Breast epithelium (tissue), 3 donors: ENCODE measurements around the gene GHITM.

ENCODE experiments used
- POLR2A ChIP-seq: fragments of 450-650 bp; IDR thresholded peaks from one replicate; pipeline ENCODE4 v1.6.1; 2016; ENCODE audit warnings: antibody characterized with exemption, mild to moderate bottlenecking, moderate library complexity
- POLR2AphosphoS5 ChIP-seq, 3 donors: sonication (generic); formaldehyde crosslinking; IDR thresholded peaks; one replicate each; pipeline ENCODE4 v1.6.1; 2017; ENCODE audit warnings: antibody characterized with exemption in 3 of 3
- TF ChIP-seq, protein P1 (sequence below), 3 donors: fragments of 450-650 bp; IDR thresholded peaks; one replicate each; pipeline ENCODE4 v1.5.1; 2016 to 2017; ENCODE audit warnings: antibody characterized with exemption in 3 of 3, mild to moderate bottlenecking in 3 of 3, moderate library complexity in 3 of 3

GRCh38 chr10:84152769-84153168 is 13.5 kb downstream of the GHITM start:
- TF ChIP-seq, protein P1, sequence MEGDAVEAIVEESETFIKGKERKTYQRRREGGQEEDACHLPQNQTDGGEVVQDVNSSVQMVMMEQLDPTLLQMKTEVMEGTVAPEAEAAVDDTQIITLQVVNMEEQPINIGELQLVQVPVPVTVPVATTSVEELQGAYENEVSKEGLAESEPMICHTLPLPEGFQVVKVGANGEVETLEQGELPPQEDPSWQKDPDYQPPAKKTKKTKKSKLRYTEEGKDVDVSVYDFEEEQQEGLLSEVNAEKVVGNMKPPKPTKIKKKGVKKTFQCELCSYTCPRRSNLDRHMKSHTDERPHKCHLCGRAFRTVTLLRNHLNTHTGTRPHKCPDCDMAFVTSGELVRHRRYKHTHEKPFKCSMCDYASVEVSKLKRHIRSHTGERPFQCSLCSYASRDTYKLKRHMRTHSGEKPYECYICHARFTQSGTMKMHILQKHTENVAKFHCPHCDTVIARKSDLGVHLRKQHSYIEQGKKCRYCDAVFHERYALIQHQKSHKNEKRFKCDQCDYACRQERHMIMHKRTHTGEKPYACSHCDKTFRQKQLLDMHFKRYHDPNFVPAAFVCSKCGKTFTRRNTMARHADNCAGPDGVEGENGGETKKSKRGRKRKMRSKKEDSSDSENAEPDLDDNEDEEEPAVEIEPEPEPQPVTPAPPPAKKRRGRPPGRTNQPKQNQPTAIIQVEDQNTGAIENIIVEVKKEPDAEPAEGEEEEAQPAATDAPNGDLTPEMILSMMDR (IDR thresholded peaks at IDR 0.05), result no peak
- TF ChIP-seq POLR2A (no peak), POLR2AphosphoS5 (IDR thresholded peaks at IDR 0.05) (no peak)
